Stimulated activated CD4-positive, alpha-beta T cell treated with anti-CD3 and anti-CD28 coated beads, Interleukin-4, amount 100 ng/mL, for 48 hours (primary cell): ENCODE measurements around the gene GXYLT2.
"Not testable (repeated sequence)": the region's sequence is repeated elsewhere in the genome, so short reads cannot be mapped to it uniquely, and the experiment has no call there.

Experiments used
- DNase-seq, 2 donors: peaks; one replicate each; pipeline ENCODE4 v3.0.0-alpha.2; 2020; ENCODE audit warnings: low read depth in 2 of 2

GXYLT2 gene

GRCh38 chr3:72973786-72974185, 85.9 kb downstream of the GXYLT2 start:
- DNase-seq, result no peak

- no peak for DNase-seq
Observed at GRCh38 chr3:72974956-72975355, 87.1 kb downstream of the GXYLT2 start.

- no peak for DNase-seq
Observed at GRCh38 chr3:72976281-72976741, 88.5 kb downstream of the GXYLT2 start.

GRCh38 chr3:72977060-72977808, 89.4 kb downstream of the GXYLT2 start:
- DNase-seq, result no peak

- no peak for DNase-seq
Observed at GRCh38 chr3:72982609-72983366, 94.9 kb downstream of the GXYLT2 start.

- no peak for DNase-seq
Observed at GRCh38 chr3:72985576-72985975, 97.7 kb downstream of the GXYLT2 start.

- DNase-seq, result no peak
Observed at GRCh38 chr3:72990701-72991395, 103.0 kb downstream of the GXYLT2 start.

GRCh38 chr3:72991522-72991921, 103.7 kb downstream of the GXYLT2 start:
- no peak for DNase-seq

GRCh38 chr3:72993391-72993790, 105.5 kb downstream of the GXYLT2 start:
- no peak for DNase-seq

- DNase-seq, result no peak
Observed at GRCh38 chr3:72995337-72995736, 107.5 kb downstream of the GXYLT2 start.

- DNase-seq, result no peak
Observed at GRCh38 chr3:72996121-72996472, 108.3 kb downstream of the GXYLT2 start.

GRCh38 chr3:72996473-72997333, 108.9 kb downstream of the GXYLT2 start, which contains the start of gene PPP4R2:
Gene PPP4R2 (plus strand): TSS chr3:72996811. CDS start chr3:72997038, 227 bp downstream.
- DNase-seq, result peak; percentile 85 to 86

GRCh38 chr3:72997421-72997961, 109.6 kb downstream of the GXYLT2 start:
- peak in 1 of 2 donors; percentile 11 for DNase-seq

- no peak for DNase-seq
Observed at GRCh38 chr3:72998466-72998865, 110.6 kb downstream of the GXYLT2 start.

GRCh38 chr3:72999951-73000350, 112.1 kb downstream of the GXYLT2 start:
- DNase-seq, result no peak

- DNase-seq, result not testable (repeated sequence)
Observed at GRCh38 chr3:73003050-73003449, 115.2 kb downstream of the GXYLT2 start.

- DNase-seq, result no peak
Observed at GRCh38 chr3:73004316-73004715, 116.5 kb downstream of the GXYLT2 start.

GRCh38 chr3:73007992-73008712, 120.3 kb downstream of the GXYLT2 start:
- DNase-seq, result no peak

- no peak for DNase-seq
Observed at GRCh38 chr3:73009008-73009407, 121.2 kb downstream of the GXYLT2 start.

- no peak for DNase-seq
Observed at GRCh38 chr3:73009750-73010149, 121.9 kb downstream of the GXYLT2 start.
